DOHH2 (cell line): ENCODE results near the gene DBN1.

Source experiments
- EZH2phosphoT487 ChIP-seq: fragments of 200-600 bp; sonication (generic); IDR thresholded peaks from 2 replicates; pipeline ENCODE4 v1.6.1; 2017; ENCODE audit warnings: borderline replicate concordance, mild to moderate bottlenecking, antibody characterized with exemption, low read length, moderate library complexity, mixed read lengths
- TF ChIP-seq, protein P1 (sequence below): fragments of 200-600 bp; sonication (generic); IDR thresholded peaks from one replicate; pipeline ENCODE4 v1.5.1; 2014; ENCODE audit warnings: antibody characterized with exemption, mild to moderate bottlenecking, low read depth, low read length; ENCODE audit not compliant: poor library complexity, severe bottlenecking

DNA sequence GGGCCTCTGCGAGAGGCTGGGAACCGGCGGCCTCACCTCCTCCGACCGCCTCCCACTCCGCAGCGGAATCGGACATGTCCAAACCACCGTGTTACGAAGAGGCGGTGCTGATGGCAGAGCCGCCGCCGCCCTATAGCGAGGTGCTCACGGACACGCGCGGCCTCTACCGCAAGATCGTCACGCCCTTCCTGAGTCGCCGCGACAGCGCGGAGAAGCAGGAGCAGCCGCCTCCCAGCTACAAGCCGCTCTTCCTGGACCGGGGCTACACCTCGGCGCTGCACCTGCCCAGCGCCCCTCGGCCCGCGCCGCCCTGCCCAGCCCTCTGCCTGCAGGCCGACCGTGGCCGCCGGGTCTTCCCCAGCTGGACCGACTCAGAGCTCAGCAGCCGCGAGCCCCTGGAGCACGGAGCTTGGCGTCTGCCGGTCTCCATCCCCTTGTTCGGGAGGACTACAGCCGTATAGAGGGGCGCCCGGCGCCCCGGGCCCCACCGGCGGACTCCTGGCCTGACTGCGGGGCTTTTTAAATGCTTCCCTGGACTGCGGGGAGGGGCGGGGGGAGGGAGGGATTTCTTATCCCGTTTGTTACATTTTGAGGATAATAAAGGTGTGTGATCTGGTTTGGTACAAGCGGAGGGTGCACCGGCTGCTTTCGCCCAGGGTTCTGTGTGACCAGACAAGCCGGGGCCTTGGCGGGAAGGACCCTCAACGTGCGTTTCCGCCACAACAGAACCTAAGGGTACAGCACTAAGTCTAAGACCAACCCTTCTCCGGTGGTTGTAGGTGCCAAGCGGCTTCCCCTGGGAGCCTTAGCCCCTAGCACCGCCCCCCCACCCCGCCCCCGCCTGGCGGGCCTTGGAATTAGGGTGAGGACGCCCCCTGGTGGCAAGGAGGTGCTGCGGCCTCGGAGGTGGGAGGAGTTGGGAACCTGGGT, 17.5 kb downstream of the DBN1 start:
- TF ChIP-seq, protein P1, sequence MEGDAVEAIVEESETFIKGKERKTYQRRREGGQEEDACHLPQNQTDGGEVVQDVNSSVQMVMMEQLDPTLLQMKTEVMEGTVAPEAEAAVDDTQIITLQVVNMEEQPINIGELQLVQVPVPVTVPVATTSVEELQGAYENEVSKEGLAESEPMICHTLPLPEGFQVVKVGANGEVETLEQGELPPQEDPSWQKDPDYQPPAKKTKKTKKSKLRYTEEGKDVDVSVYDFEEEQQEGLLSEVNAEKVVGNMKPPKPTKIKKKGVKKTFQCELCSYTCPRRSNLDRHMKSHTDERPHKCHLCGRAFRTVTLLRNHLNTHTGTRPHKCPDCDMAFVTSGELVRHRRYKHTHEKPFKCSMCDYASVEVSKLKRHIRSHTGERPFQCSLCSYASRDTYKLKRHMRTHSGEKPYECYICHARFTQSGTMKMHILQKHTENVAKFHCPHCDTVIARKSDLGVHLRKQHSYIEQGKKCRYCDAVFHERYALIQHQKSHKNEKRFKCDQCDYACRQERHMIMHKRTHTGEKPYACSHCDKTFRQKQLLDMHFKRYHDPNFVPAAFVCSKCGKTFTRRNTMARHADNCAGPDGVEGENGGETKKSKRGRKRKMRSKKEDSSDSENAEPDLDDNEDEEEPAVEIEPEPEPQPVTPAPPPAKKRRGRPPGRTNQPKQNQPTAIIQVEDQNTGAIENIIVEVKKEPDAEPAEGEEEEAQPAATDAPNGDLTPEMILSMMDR: peak; percentile 84
- TF ChIP-seq EZH2phosphoT487: no peak
